Type B pancreatic cell (in vitro differentiated cells): ENCODE results near the gene SLC25A42. TPM values are rescaled to one million over a fixed set of nuclear protein-coding genes. Genes with fewer than 3 reads are reported as not detected.

ENCODE experiments used
- DNase-seq: peaks from one replicate; pipeline ENCODE4 v3.0.0; 2021; ENCODE audit warnings: mixed read lengths; ENCODE audit not compliant: unreplicated experiment; ENCODE audit errors: extremely low spot score
- H3K27ac Mint-ChIP-seq: 2 replicates; pipeline ENCODE4 v1.8.0; 2021; ENCODE audit warnings: mild to moderate bottlenecking, mixed read lengths
- H3K27me3 Mint-ChIP-seq: 2 replicates; pipeline ENCODE4 v1.8.0; 2021; ENCODE audit warnings: mixed read lengths
- H3K36me3 Mint-ChIP-seq: 2 replicates; pipeline ENCODE4 v1.8.0; 2021; ENCODE audit warnings: mixed read lengths
- H3K4me1 Mint-ChIP-seq: one replicate; pipeline ENCODE4 v1.8.0; 2021; ENCODE audit warnings: mixed read lengths; ENCODE audit not compliant: unreplicated experiment
- H3K4me3 Mint-ChIP-seq: 2 replicates; pipeline ENCODE4 v1.8.0; 2021; ENCODE audit warnings: mild to moderate bottlenecking, mixed read lengths
- H3K9me3 Mint-ChIP-seq: 2 replicates; pipeline ENCODE4 v1.8.0; 2021; ENCODE audit warnings: mixed read lengths
- CTCF ChIP-seq: fragments of 200-600 bp; sonication (generic); conservative IDR thresholded peaks from 2 replicates; pipeline ENCODE4 v1.5.0; 2021; ENCODE audit warnings: antibody characterized with exemption, mild to moderate bottlenecking
- total RNA-seq: library from RNA; stranded (reverse); gene quantifications from 2 replicates; pipeline ENCODE4 v1.2.1, GENCODE V29; 2021; ENCODE audit warnings: low replicate concordance

SLC25A42 gene
- total RNA-seq, 1 donor from 2014 or later, result 13.4 TPM

- Mint-ChIP-seq H3K9me3 (no peaks in the 10 kb centered on the region), H3K4me1 (peaks cover 21% of the 10 kb centered on the region), H3K27ac (no peak overlapping the region), H3K36me3 (no peaks in the 10 kb centered on the region), H3K27me3 (no peaks in the 10 kb centered on the region), H3K4me3 (no peak overlapping the region)
- no peak for TF ChIP-seq CTCF
- no peak for DNase-seq
These were observed 3.7 kb downstream of the SLC25A42 start for GRCh38 chr19:19067276-19068072.

- Mint-ChIP-seq H3K4me3 (no peak overlapping the region), H3K27me3 (no peaks in the 10 kb centered on the region), H3K4me1 (peaks cover 12% of the 10 kb centered on the region), H3K27ac (no peak overlapping the region), H3K36me3 (no peaks in the 10 kb centered on the region), H3K9me3 (no peaks in the 10 kb centered on the region)
- DNase-seq, result no peak
- no peak for TF ChIP-seq CTCF
These were observed 5.2 kb downstream of the SLC25A42 start for GRCh38 chr19:19068659-19069654.

GRCh38 chr19:19071897-19072296 is 8.1 kb downstream of the SLC25A42 start:
- H3K27me3 Mint-ChIP-seq, result no peaks in the 10 kb centered on the region
- H3K9me3 Mint-ChIP-seq, result no peaks in the 10 kb centered on the region
- H3K4me1 Mint-ChIP-seq, result peaks cover 17% of the 10 kb centered on the region
- no peak for TF ChIP-seq CTCF
- no peak overlapping the region for H3K27ac Mint-ChIP-seq
- no peak overlapping the region for H3K4me3 Mint-ChIP-seq
- peaks cover 5% of the 10 kb centered on the region for H3K36me3 Mint-ChIP-seq
- no peak for DNase-seq

GRCh38 chr19:19074196-19074882 is 10.5 kb downstream of the SLC25A42 start:
- no peak for DNase-seq
- Mint-ChIP-seq H3K4me3 (no peak overlapping the region), H3K27ac (no peak overlapping the region), H3K36me3 (peaks cover 12% of the 10 kb centered on the region), H3K4me1 (peaks cover 14% of the 10 kb centered on the region), H3K9me3 (no peaks in the 10 kb centered on the region), H3K27me3 (no peaks in the 10 kb centered on the region)
- TF ChIP-seq CTCF, result no peak

GRCh38 chr19:19075126-19075525 is 11.3 kb downstream of the SLC25A42 start:
- peaks cover 14% of the 10 kb centered on the region for H3K36me3 Mint-ChIP-seq

More at GRCh38 chr19:19075126-19075525, 11.3 kb downstream of the SLC25A42 start:
- H3K9me3 Mint-ChIP-seq, result no peaks in the 10 kb centered on the region
- H3K4me3 Mint-ChIP-seq, result no peak overlapping the region
- no peak for DNase-seq
- no peak for TF ChIP-seq CTCF
- H3K4me1 Mint-ChIP-seq, result peaks cover 14% of the 10 kb centered on the region
- no peak overlapping the region for H3K27ac Mint-ChIP-seq
- no peaks in the 10 kb centered on the region for H3K27me3 Mint-ChIP-seq
